Measurements from ENCODE around the gene ATP8A2. TPM values are rescaled to one million over a fixed set of nuclear protein-coding genes. Genes with fewer than 3 reads are reported as not detected.

Gene ATP8A2
- total RNA-seq, 4 donors from 2014 or later = 0.29 to 0.65 (median 0.46) TPM

DNA sequence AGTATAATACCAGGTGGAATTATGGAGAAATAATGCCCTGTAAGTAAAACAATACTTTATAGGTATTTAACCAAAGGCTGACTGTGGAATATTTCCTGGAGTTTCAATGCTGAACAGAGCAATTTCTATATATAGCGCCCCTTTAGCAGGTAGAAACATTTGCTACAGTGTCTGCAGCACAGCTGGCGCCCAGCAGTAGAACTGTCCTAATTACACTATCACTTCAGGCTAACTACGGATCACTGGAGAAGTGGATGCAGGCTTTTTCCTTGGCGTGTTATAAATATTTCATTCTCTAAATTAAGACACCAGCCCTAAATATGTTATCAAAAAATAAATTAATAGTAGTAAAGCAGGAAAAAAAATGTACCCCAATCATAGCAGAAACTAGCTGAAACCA lies 677.0 kb downstream of the ATP8A2 start:
- Histone ChIP-seq H3K36me3 (no peaks in the 10 kb centered on the region), H3K27ac (replicated peaks in 1 of 4) (no peak overlapping the region), H3K27me3 (peaks cover 0 to 76% (median 35%) of the 10 kb centered on the region in 4 donors), H3K4me3 (no peak overlapping the region), H3K4me1 (peaks cover 11 to 33% (median 30%) of the 10 kb centered on the region in 4 donors), H3K9me3 (no peaks in the 10 kb centered on the region)
- no peak for DNase-seq (ENCODE audit: extremely low spot score)
- WGBS = 52% methylated on average over 4 of the region's 4 CpGs
- TF ChIP-seq CTCF (IDR thresholded peaks at IDR 0.05) (no peak), POLR2A (IDR thresholded peaks at IDR 0.05; ENCODE audit: low read depth) (no peak), EP300 (IDR thresholded peaks at IDR 0.05) (no peak), POLR2AphosphoS5 (IDR thresholded peaks at IDR 0.05) (no peak)
- intact Hi-C loops (cut with DNase I) = no loop called here

DNA sequence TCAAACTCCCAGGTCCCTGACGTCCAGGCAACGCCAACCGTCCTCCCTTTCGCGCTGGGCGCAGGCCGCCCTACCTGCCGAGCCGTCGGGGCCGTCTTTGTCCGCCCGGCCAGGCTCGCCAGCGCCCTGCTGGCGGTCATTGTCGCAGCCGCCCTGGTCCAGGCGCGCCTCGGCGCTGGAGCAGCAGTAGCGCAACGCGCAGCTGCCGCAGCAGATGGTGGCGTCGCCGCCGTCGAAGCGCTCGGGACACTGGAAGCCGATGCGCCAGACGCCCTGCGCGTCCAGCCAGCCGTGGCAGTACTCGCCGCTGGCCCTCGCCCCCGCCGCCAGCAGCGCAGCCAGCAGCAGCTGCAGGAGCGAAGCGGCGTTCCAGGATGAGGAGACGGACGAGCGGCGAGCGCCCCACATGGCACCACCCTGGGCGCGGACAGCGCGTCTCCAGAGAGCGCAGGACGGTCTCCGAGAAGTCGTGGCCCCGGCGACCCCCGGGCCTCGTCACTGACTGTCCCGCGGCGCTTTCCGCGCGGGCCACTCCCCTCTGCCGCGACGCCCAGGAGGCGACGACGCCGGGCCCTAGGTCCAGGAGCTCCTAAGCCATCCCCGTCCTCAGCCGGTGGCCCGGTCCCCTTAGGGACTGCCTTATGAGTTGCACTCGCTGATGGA lies 678.9 kb downstream of the ATP8A2 start:
- H3K36me3 ChIP-seq = no peaks in the 10 kb centered on the region
- peak; percentile 66 for DNase-seq (ENCODE audit: extremely low spot score)
- H3K9me3 ChIP-seq = no peaks in the 10 kb centered on the region
- H3K4me3 ChIP-seq = peak overlapping the region; percentile 54 to 60 (median 54)
- WGBS = 2% methylated on average over 30 of the region's 82 CpGs
- no peak overlapping the region for H3K27ac ChIP-seq (replicated peaks in 1 of 4)
- peaks cover 0 to 78% (median 35%) of the 10 kb centered on the region in 4 donors for H3K27me3 ChIP-seq
- intact Hi-C loops (cut with DNase I) = no loop called here
- H3K4me1 ChIP-seq = peaks cover 11 to 33% (median 30%) of the 10 kb centered on the region in 4 donors
- no peak for TF ChIP-seq POLR2A (IDR thresholded peaks at IDR 0.05; ENCODE audit: low read depth)
- TF ChIP-seq EP300 (IDR thresholded peaks at IDR 0.05) = no peak
- no peak for TF ChIP-seq POLR2AphosphoS5 (IDR thresholded peaks at IDR 0.05)
- TF ChIP-seq CTCF (IDR thresholded peaks at IDR 0.05) = no peak

DNA sequence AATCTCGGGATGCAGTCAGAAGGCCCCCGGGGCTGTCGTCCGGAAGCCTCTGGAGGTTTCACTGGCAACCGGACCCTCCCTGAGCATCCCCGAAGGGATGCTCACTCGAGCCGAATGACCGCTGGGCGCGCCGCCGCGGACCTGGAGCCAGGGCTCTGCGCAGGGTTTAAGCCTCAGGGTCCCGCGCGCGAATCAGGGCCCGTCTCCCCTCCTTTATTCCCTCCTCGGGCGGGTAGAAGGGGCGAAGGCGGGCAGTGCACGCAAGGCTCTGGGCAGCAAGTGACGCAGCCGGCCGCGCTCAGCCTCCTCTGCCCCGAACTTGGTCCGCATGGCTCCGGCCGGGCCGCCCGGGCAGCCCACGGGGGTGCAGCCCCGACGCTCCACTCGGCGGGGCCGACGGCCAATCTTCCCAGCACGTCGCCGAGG lies 679.5 kb downstream of the ATP8A2 start:
- TF ChIP-seq EP300 (IDR thresholded peaks at IDR 0.05) = no peak
- TF ChIP-seq POLR2AphosphoS5 (IDR thresholded peaks at IDR 0.05) = no peak
- no peak for TF ChIP-seq POLR2A (IDR thresholded peaks at IDR 0.05; ENCODE audit: low read depth)
- WGBS = 4% methylated on average over 5 of the region's 45 CpGs
- Histone ChIP-seq H3K4me3 (peak overlapping the region; percentile 54 to 60 (median 54)), H3K27me3 (peaks cover 0 to 77% (median 35%) of the 10 kb centered on the region in 4 donors), H3K9me3 (no peaks in the 10 kb centered on the region), H3K4me1 (peaks cover 11 to 33% (median 30%) of the 10 kb centered on the region in 4 donors), H3K27ac (replicated peaks in 1 of 4) (no peak overlapping the region), H3K36me3 (no peaks in the 10 kb centered on the region)
- intact Hi-C loops (cut with DNase I) = no loop called here
- peak; percentile 42 for DNase-seq (ENCODE audit: extremely low spot score)

GRCh38 chr13:26051657-26052311 lies 680.0 kb downstream of the ATP8A2 start, which contains the start of gene SHISA2:
Gene SHISA2 (minus strand): TSS chr13:26052016. CDS start chr13:26050975, 1,041 bp downstream.
- Histone ChIP-seq H3K4me1 (peaks cover 11 to 33% (median 30%) of the 10 kb centered on the region in 4 donors), H3K36me3 (no peaks in the 10 kb centered on the region), H3K27ac (replicated peaks in 1 of 4) (no peak within 1 kb of the TSS), H3K9me3 (no peaks in the 10 kb centered on the region), H3K4me3 (peak within 1 kb of the TSS; percentile 54 to 60 (median 54)), H3K27me3 (peaks cover 0 to 71% (median 35%) of the 10 kb centered on the region in 4 donors)
- no peak for DNase-seq (ENCODE audit: extremely low spot score)
- WGBS = 4% methylated on average over 31 of the region's 72 CpGs
- TF ChIP-seq CTCF (IDR thresholded peaks at IDR 0.05) = no peak
- TF ChIP-seq POLR2AphosphoS5 (IDR thresholded peaks at IDR 0.05) = peak in 1 of 2 donors; percentile 61
- intact Hi-C loops (cut with DNase I) = no loop called here

- peak overlapping the region; percentile 54 to 60 (median 54) for H3K4me3 ChIP-seq
- H3K9me3 ChIP-seq = no peaks in the 10 kb centered on the region
- no peak for TF ChIP-seq POLR2A (IDR thresholded peaks at IDR 0.05; ENCODE audit: low read depth)
- TF ChIP-seq POLR2AphosphoS5 (IDR thresholded peaks at IDR 0.05) = no peak
- TF ChIP-seq EP300 (IDR thresholded peaks at IDR 0.05) = no peak
- TF ChIP-seq CTCF (IDR thresholded peaks at IDR 0.05) = no peak
- intact Hi-C loops (cut with DNase I) = no loop called here
- H3K4me1 ChIP-seq = peaks cover 11 to 33% (median 30%) of the 10 kb centered on the region in 4 donors
- H3K36me3 ChIP-seq = no peaks in the 10 kb centered on the region
- H3K27ac ChIP-seq (replicated peaks in 1 of 4) = no peak overlapping the region
- WGBS = 50% methylated on average over 10 of the region's 10 CpGs
- H3K27me3 ChIP-seq = peaks cover 0 to 70% (median 35%) of the 10 kb centered on the region in 4 donors
- no peak for DNase-seq (ENCODE audit: extremely low spot score)
Measured at GRCh38 chr13:26052337-26052736, 680.6 kb downstream of the ATP8A2 start.
